Mesendoderm (in vitro differentiated cells): ENCODE measurements around the gene PPP1R12C. TPM values are rescaled to one million over a fixed set of nuclear protein-coding genes. Genes with fewer than 3 reads are reported as not detected.

Experiments
- DNase-seq: peaks from one replicate; pipeline ENCODE4 v3.0.0; 2013
- H2AK5ac ChIP-seq: 2 replicates; pipeline ENCODE4 v1.6.1; 2013; ENCODE audit warnings: low read length, inconsistent platforms
- H2BK120ac ChIP-seq: 2 replicates; pipeline ENCODE4 v1.6.1; 2013; ENCODE audit warnings: low read depth, mild to moderate bottlenecking, low read length, moderate library complexity, mixed read lengths
- H2BK15ac ChIP-seq: replicated peaks from 2 replicates; pipeline ENCODE4 v1.6.1; 2013; ENCODE audit warnings: low read depth, mild to moderate bottlenecking, moderate library complexity
- H2BK5ac ChIP-seq: 2 replicates; pipeline ENCODE4 v1.6.1; 2013; ENCODE audit warnings: low read length, inconsistent platforms
- H3K18ac ChIP-seq: 2 replicates; pipeline ENCODE4 v1.6.1; 2013; ENCODE audit warnings: mild to moderate bottlenecking, low read length, mixed read lengths
- H3K23ac ChIP-seq: one replicate; pipeline ENCODE4 v1.6.1; 2013; ENCODE audit warnings: low read length
- H3K27ac ChIP-seq: 2 replicates; pipeline ENCODE4 v1.5.1; 2013; ENCODE audit warnings: low read depth, mild to moderate bottlenecking, inconsistent platforms, low read length, moderate library complexity
- H3K27me3 ChIP-seq: 2 replicates; pipeline ENCODE4 v1.6.1; 2013; ENCODE audit warnings: low read length, control low read depth, mild to moderate bottlenecking, inconsistent platforms; ENCODE audit not compliant: insufficient read depth, poor library complexity
- H3K36me3 ChIP-seq: 2 replicates; pipeline ENCODE4 v1.6.1; 2013; ENCODE audit warnings: low read length, inconsistent platforms; ENCODE audit not compliant: control insufficient read depth, insufficient read depth
- H3K4ac ChIP-seq: one replicate; pipeline ENCODE4 v1.6.1; 2013; ENCODE audit warnings: low read depth, mild to moderate bottlenecking, low read length, moderate library complexity
- H3K4me1 ChIP-seq: 2 replicates; pipeline ENCODE4 v1.6.1; 2013; ENCODE audit warnings: low read depth, low read length, inconsistent platforms; ENCODE audit not compliant: control insufficient read depth
- H3K4me2 ChIP-seq: 2 replicates; pipeline ENCODE4 v1.6.1; 2013; ENCODE audit warnings: low read length
- H3K4me3 ChIP-seq: 2 replicates; pipeline ENCODE4 v1.5.1; 2013; ENCODE audit warnings: mild to moderate bottlenecking, low read length
- H3K56ac ChIP-seq: one replicate; pipeline ENCODE4 v1.6.1; 2013; ENCODE audit warnings: low read length
- H3K79me1 ChIP-seq: 2 replicates; pipeline ENCODE4 v1.6.1; 2013; ENCODE audit warnings: low read length, inconsistent platforms
- H3K79me2 ChIP-seq: 2 replicates; pipeline ENCODE4 v1.6.1; 2013; ENCODE audit warnings: mild to moderate bottlenecking, low read length; ENCODE audit not compliant: control insufficient read depth, insufficient read depth
- H3K9ac ChIP-seq: 2 replicates; pipeline ENCODE4 v1.6.1; 2013; ENCODE audit warnings: low read length, inconsistent platforms
- H4K5ac ChIP-seq: one replicate; pipeline ENCODE4 v1.6.1; 2013; ENCODE audit warnings: low read length
- H4K8ac ChIP-seq: one replicate; pipeline ENCODE4 v1.6.1; 2013; ENCODE audit warnings: low read depth, mild to moderate bottlenecking, control low read depth, low read length, moderate library complexity
- WGBS: extraction: QIAGEN DNeasy Blood & Tissue Kit; methylation state at CpG from one replicate; pipeline ENCODE4 v1.1.7; 2013; ENCODE audit warnings: low lambda C conversion rate, missing lambda C conversion rate; ENCODE audit not compliant: insufficient coverage; ENCODE audit errors: extremely low coverage; 5-methylcytosine and 5-hydroxymethylcytosine counted together
- polyA plus RNA-seq, 2 experiments: library from polyadenylated mRNA; stranded (reverse); fragments of 200-250 nt; gene quantifications; one replicate each; pipeline ENCODE4 v1.2.3, GENCODE V29; 2013

Gene PPP1R12C
- polyA plus RNA-seq (2013, experiment 1 of 2): 42.5 TPM
- 43.2 TPM for polyA plus RNA-seq (2013, experiment 2 of 2)

DNA sequence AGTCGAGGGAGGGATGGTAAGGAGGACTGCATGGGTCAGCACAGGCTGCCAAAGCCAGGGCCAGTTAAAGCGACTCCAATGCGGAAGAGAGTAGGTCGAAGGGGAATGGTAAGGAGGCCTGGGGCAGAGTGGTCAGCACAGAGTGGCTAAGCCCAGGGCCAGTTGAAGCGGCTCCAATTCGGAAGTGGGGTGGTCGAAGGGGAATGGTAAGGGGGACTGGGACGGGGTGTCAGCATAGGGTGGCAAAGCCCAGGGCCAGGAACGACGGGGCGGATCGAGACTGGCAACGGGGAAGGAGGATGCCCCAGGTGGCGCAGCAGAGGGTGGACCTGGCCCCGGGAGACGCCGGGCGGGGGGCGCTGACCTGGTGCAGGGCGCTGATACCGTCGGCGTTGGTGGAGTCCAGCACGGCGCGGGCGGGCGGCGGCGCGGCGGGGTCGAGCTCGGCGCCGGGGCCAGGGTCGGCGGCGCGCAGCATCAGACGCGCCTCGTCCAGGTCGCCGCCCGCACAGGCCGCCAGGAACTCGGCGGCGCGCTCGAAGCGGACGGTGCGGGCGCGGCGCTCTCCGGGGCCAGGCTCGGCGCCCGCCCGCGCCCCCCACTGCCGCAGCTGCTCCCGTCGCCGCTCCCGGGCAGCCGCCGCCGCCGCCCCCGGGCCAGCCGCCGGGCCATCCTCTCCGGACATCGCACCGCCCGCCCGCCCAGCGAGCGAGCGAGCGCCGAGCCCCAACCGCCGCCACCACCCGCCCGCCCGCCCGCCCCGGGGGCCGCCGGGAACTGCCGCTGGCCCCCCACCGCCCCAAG, at the start of gene PPP1R12C:
Gene PPP1R12C (minus strand): TSS at position 779 of the 804 bp plus-strand sequence. CDS start 94 bp downstream, at position 685.
- no peaks in the 10 kb centered on the region for H3K27me3 ChIP-seq
- H3K9ac ChIP-seq: peak within 1 kb of the TSS; percentile 95
- H3K56ac ChIP-seq: peak within 1 kb of the TSS; percentile 96
- H3K18ac ChIP-seq: peak within 1 kb of the TSS; percentile 55
- peak within 1 kb of the TSS; percentile 94 for H3K23ac ChIP-seq
- peaks cover 34% of the 10 kb centered on the region for H3K79me1 ChIP-seq
- H3K27ac ChIP-seq: no peak within 1 kb of the TSS
- H3K36me3 ChIP-seq: no peaks in the 10 kb centered on the region
- WGBS: no CpG with 5 or more reads among the region's 97 CpGs
- peak within 1 kb of the TSS; percentile 93 for H3K4me2 ChIP-seq
- peak within 1 kb of the TSS; percentile 83 for H4K8ac ChIP-seq
- H4K5ac ChIP-seq: no peak within 1 kb of the TSS
- H3K4ac ChIP-seq: peak within 1 kb of the TSS; percentile 56
- H2AK5ac ChIP-seq: peak within 1 kb of the TSS; percentile 78
- H3K79me2 ChIP-seq: peaks cover 40% of the 10 kb centered on the region
- no peak for DNase-seq
- H2BK15ac ChIP-seq: no peak within 1 kb of the TSS
- H2BK5ac ChIP-seq: no peak within 1 kb of the TSS
- H2BK120ac ChIP-seq: no peak within 1 kb of the TSS
- peak within 1 kb of the TSS; percentile 91 for H3K4me3 ChIP-seq
- peaks cover 8% of the 10 kb centered on the region for H3K4me1 ChIP-seq

- Histone ChIP-seq H3K36me3 (no peaks in the 10 kb centered on the region), H3K4me1 (no peaks in the 10 kb centered on the region), H3K4ac (no peak within 1 kb of the TSS), H3K9ac (peak within 1 kb of the TSS; percentile 39), H3K79me1 (no peaks in the 10 kb centered on the region), H3K18ac (no peak within 1 kb of the TSS), H2BK120ac (no peak within 1 kb of the TSS), H2BK5ac (no peak within 1 kb of the TSS), H3K79me2 (no peaks in the 10 kb centered on the region), H3K4me3 (peak within 1 kb of the TSS; percentile 48), H4K8ac (no peak within 1 kb of the TSS), H3K4me2 (peak within 1 kb of the TSS; percentile 81), H3K23ac (no peak within 1 kb of the TSS), H3K56ac (peak within 1 kb of the TSS; percentile 50), H4K5ac (no peak within 1 kb of the TSS), H3K27me3 (peaks cover 5% of the 10 kb centered on the region), H2AK5ac (no peak within 1 kb of the TSS), H3K27ac (no peak within 1 kb of the TSS), H2BK15ac (no peak within 1 kb of the TSS)
- no CpG with 5 or more reads among the region's 33 CpGs for WGBS
- peak; percentile 99 for DNase-seq
These were observed 49.3 kb upstream of the PPP1R12C start, which contains the start of gene DNAAF3 for GRCh38 chr19:55166530-55167268. TSS of gene DNAAF3 (minus strand) at chr19:55166613. CDS start at chr19:55166413, 200 bp downstream.

DNA sequence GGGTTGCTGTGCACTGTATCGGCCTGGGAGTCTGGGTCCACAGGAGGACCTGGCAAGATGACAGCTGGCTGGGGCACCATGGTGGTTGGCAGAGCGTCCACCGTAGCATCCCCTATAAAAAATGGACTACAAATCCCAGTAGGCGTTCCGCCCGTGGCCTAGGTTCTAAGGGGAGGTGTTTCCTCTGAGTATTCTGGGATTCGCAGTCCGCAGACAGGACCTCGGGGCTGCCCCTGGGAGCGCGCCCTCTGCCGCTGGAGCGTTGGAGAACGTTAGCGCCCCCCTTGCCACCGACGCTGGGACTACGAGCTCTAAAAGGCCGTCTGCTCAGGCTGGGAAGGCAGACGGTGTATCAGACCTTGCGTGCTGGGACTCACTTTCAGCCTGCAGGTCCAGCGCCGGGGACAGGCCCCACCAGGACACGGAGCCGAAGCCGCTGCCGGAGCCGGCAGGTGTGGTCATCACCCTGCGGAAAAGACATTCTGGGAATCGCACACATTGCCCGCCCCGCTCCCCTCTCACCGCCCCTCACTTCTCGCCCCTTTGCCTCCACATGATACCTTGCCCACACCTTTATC, 48.6 kb upstream of the PPP1R12C start:
- H2AK5ac ChIP-seq: no peak overlapping the region
- no peak overlapping the region for H2BK15ac ChIP-seq
- H4K8ac ChIP-seq: no peak overlapping the region
- H3K79me1 ChIP-seq: no peaks in the 10 kb centered on the region
- no peaks in the 10 kb centered on the region for H3K79me2 ChIP-seq
- peak overlapping the region; percentile 50 for H3K56ac ChIP-seq
- no peak overlapping the region for H2BK5ac ChIP-seq
- no peak overlapping the region for H3K4ac ChIP-seq
- H3K23ac ChIP-seq: no peak overlapping the region
- peak overlapping the region; percentile 81 for H3K4me2 ChIP-seq
- H3K18ac ChIP-seq: no peak overlapping the region
- H3K4me3 ChIP-seq: peak overlapping the region; percentile 48
- no CpG with 5 or more reads among the region's 34 CpGs for WGBS
- no peak overlapping the region for H2BK120ac ChIP-seq
- no peak overlapping the region for H4K5ac ChIP-seq
- H3K4me1 ChIP-seq: no peaks in the 10 kb centered on the region
- H3K27ac ChIP-seq: no peak overlapping the region
- no peaks in the 10 kb centered on the region for H3K36me3 ChIP-seq
- H3K9ac ChIP-seq: peak overlapping the region; percentile 39
- DNase-seq: peak; percentile 96
- H3K27me3 ChIP-seq: peaks cover 6% of the 10 kb centered on the region

- Histone ChIP-seq H3K4ac (no peak overlapping the region), H2AK5ac (no peak overlapping the region), H3K27ac (no peak overlapping the region), H3K9ac (no peak overlapping the region), H2BK120ac (no peak overlapping the region), H3K79me1 (no peaks in the 10 kb centered on the region), H3K79me2 (no peaks in the 10 kb centered on the region), H3K4me3 (no peak overlapping the region), H3K18ac (no peak overlapping the region), H3K56ac (no peak overlapping the region), H3K36me3 (no peaks in the 10 kb centered on the region), H2BK5ac (no peak overlapping the region), H4K5ac (no peak overlapping the region), H4K8ac (no peak overlapping the region), H3K27me3 (peaks cover 6% of the 10 kb centered on the region), H3K23ac (no peak overlapping the region), H3K4me1 (no peaks in the 10 kb centered on the region), H2BK15ac (no peak overlapping the region), H3K4me2 (no peak overlapping the region)
- no peak for DNase-seq
- no CpG with 5 or more reads among the region's 61 CpGs for WGBS
These were observed 44.3 kb upstream of the PPP1R12C start for GRCh38 chr19:55161571-55162322.

GRCh38 chr19:55160986-55161365, 43.5 kb upstream of the PPP1R12C start:
- peaks cover 6% of the 10 kb centered on the region for H3K27me3 ChIP-seq
- peak overlapping the region; percentile 42 for H3K56ac ChIP-seq
- no peak overlapping the region for H3K4ac ChIP-seq
- H2BK120ac ChIP-seq: no peak overlapping the region
- H3K4me2 ChIP-seq: no peak overlapping the region
- no peak overlapping the region for H3K9ac ChIP-seq
- no peak overlapping the region for H2BK15ac ChIP-seq
- no peaks in the 10 kb centered on the region for H3K79me2 ChIP-seq
- no peak overlapping the region for H4K8ac ChIP-seq
- no peak for DNase-seq
- no peak overlapping the region for H2BK5ac ChIP-seq
- H3K23ac ChIP-seq: no peak overlapping the region
- H3K18ac ChIP-seq: no peak overlapping the region
- H4K5ac ChIP-seq: no peak overlapping the region
- WGBS: no CpG with 5 or more reads among the region's 32 CpGs
- H3K36me3 ChIP-seq: no peaks in the 10 kb centered on the region
- H3K79me1 ChIP-seq: no peaks in the 10 kb centered on the region
- H3K4me1 ChIP-seq: no peaks in the 10 kb centered on the region
- H2AK5ac ChIP-seq: no peak overlapping the region
- no peak overlapping the region for H3K27ac ChIP-seq
- no peak overlapping the region for H3K4me3 ChIP-seq
